ENCODE results near the gene TPMT.

GRCh38 chr6:18147160-18147559 is 7.7 kb downstream of the TPMT start:
- TF ChIP-seq CTCF (IDR thresholded peaks at IDR 0.05; ENCODE audit: low read length) = no peak
- TF ChIP-seq EZH2phosphoT487 (IDR thresholded peaks at IDR 0.05; ENCODE audit: low read length) = no peak
